ENCODE data around the gene MBTPS1.
A peak's percentile ranks its signal among the peaks of the same experiment; 100 is the strongest.

Gene MBTPS1

GRCh38 chr16:84032458-84033178 lies 84.1 kb downstream of the MBTPS1 start:
- DNase-seq = no peak

GRCh38 chr16:84031556-84031955 lies 85.2 kb downstream of the MBTPS1 start:
- DNase-seq = no peak

GRCh38 chr16:84029297-84030047 lies 87.3 kb downstream of the MBTPS1 start:
- DNase-seq = no peak

- DNase-seq = no peak
Measured at GRCh38 chr16:84027625-84028024, 89.1 kb downstream of the MBTPS1 start.

GRCh38 chr16:84026606-84027005 lies 90.1 kb downstream of the MBTPS1 start:
- DNase-seq = no peak

- DNase-seq = no peak
Measured at GRCh38 chr16:84024854-84025253, 91.9 kb downstream of the MBTPS1 start.

- no peak for DNase-seq
Measured at GRCh38 chr16:84022644-84023043, 94.1 kb downstream of the MBTPS1 start.

- no peak for DNase-seq
Measured at GRCh38 chr16:84021488-84021887, 95.3 kb downstream of the MBTPS1 start.

- no peak for DNase-seq
Measured at GRCh38 chr16:84020353-84020752, 96.4 kb downstream of the MBTPS1 start.

GRCh38 chr16:84018710-84019109 lies 98.0 kb downstream of the MBTPS1 start:
- no peak for DNase-seq

GRCh38 chr16:84016477-84016876 lies 100.3 kb downstream of the MBTPS1 start:
- no peak for DNase-seq

GRCh38 chr16:84015399-84015798 lies 101.3 kb downstream of the MBTPS1 start:
- no peak for DNase-seq

- no peak for DNase-seq
Measured at GRCh38 chr16:84014570-84015327, 102.0 kb downstream of the MBTPS1 start.

GRCh38 chr16:84013787-84014569 lies 102.8 kb downstream of the MBTPS1 start:
- DNase-seq = peak; percentile 77 to 83

- DNase-seq = no peak
Measured at GRCh38 chr16:84009282-84009681, 107.5 kb downstream of the MBTPS1 start.

- no peak for DNase-seq
Measured at GRCh38 chr16:84007965-84008364, 108.8 kb downstream of the MBTPS1 start.

GRCh38 chr16:84007520-84007919 lies 109.2 kb downstream of the MBTPS1 start:
- DNase-seq = no peak

- DNase-seq = no peak
Measured at GRCh38 chr16:84005391-84005790, 111.4 kb downstream of the MBTPS1 start.

GRCh38 chr16:84004442-84004841 lies 112.3 kb downstream of the MBTPS1 start:
- no peak for DNase-seq

Data from NCI-H1930 (cell line).